ENCODE data around the gene TAS2R60. TPM values are rescaled to one million over a fixed set of nuclear protein-coding genes. Genes with fewer than 3 reads are reported as not detected.
"Not testable (repeated sequence)": the region's sequence is repeated elsewhere in the genome, so short reads cannot be mapped to it uniquely, and the experiment has no call there.

Gene TAS2R60
- total and polyA plus RNA-seq, 2 donors from 2014 or later, result not detected

- no peaks in the 10 kb centered on the region for H3K9me3 ChIP-seq (ENCODE audit: control insufficient read depth in 2 of 3, insufficient read depth in 1 of 3, low read length in 3 of 3)
- H3K4me1 ChIP-seq (ENCODE audit: control insufficient read depth in 2 of 3, insufficient read depth in 2 of 3, low read depth in 1 of 3, low read length in 3 of 3), result peaks cover 0 to 9% (median 7%) of the 10 kb centered on the region in 3 donors
- no peak overlapping the region for H3K27ac ChIP-seq (ENCODE audit: low read depth in 2 of 2, low read length in 2 of 2)
- TF ChIP-seq CTCF (IDR thresholded peaks at IDR 0.05; ENCODE audit: borderline replicate concordance, extremely low read depth, insufficient read depth), result no peak
- H3K27me3 ChIP-seq (ENCODE audit: control insufficient read depth, insufficient read depth, low read length), result no peaks in the 10 kb centered on the region
- FAIRE-seq (no peak), DNase-seq (no peak)
- intact Hi-C loops (cut with DNase I), result loop anchor here (10.0 kb wide), 1 partner anchor 178 kb away; no protein-coding TSS in a partner anchor
- no peaks in the 10 kb centered on the region for H3K36me3 ChIP-seq (ENCODE audit: control insufficient read depth in 2 of 3, insufficient read depth in 3 of 3, low read length in 3 of 3)
- no peak overlapping the region for H3K9ac ChIP-seq (ENCODE audit: low read length in 3 of 3)
- H3K4me3 ChIP-seq (ENCODE audit: low read length in 3 of 3), result no peak overlapping the region
Measured at GRCh38 chr7:143413123-143413522, 30.1 kb upstream of the TAS2R60 start.

- not testable (repeated sequence) for H3K27ac ChIP-seq (ENCODE audit: low read depth in 2 of 2, low read length in 2 of 2); H3K36me3 ChIP-seq (ENCODE audit: control insufficient read depth in 2 of 3, insufficient read depth in 3 of 3, low read length in 3 of 3); H3K27me3 ChIP-seq (ENCODE audit: control insufficient read depth, insufficient read depth, low read length); FAIRE-seq; H3K9ac ChIP-seq (ENCODE audit: low read length in 3 of 3); H3K9me3 ChIP-seq (ENCODE audit: control insufficient read depth in 2 of 3, insufficient read depth in 1 of 3, low read length in 3 of 3); H3K4me1 ChIP-seq (ENCODE audit: control insufficient read depth in 2 of 3, insufficient read depth in 2 of 3, low read depth in 1 of 3, low read length in 3 of 3); H3K4me3 ChIP-seq (ENCODE audit: low read length in 3 of 3); DNase-seq
- intact Hi-C loops (cut with DNase I), result loop anchor here (10.0 kb wide), 1 partner anchor 180 kb away; no protein-coding TSS in a partner anchor
Measured at GRCh38 chr7:143415209-143415608, 28.0 kb upstream of the TAS2R60 start.

- no peak overlapping the region for H3K9ac ChIP-seq (ENCODE audit: low read length in 3 of 3)
- no peaks in the 10 kb centered on the region for H3K9me3 ChIP-seq (ENCODE audit: control insufficient read depth in 2 of 3, insufficient read depth in 1 of 3, low read length in 3 of 3)
- H3K27ac ChIP-seq (ENCODE audit: low read depth in 2 of 2, low read length in 2 of 2), result no peak overlapping the region
- DNase-seq, result peak in 2 of 5 donors; percentile 67 to 70
- TF ChIP-seq CTCF (IDR thresholded peaks at IDR 0.05; ENCODE audit: borderline replicate concordance, extremely low read depth, insufficient read depth), result no peak
- peaks cover 0 to 2% (median 0%) of the 10 kb centered on the region in 3 donors for H3K4me1 ChIP-seq (ENCODE audit: control insufficient read depth in 2 of 3, insufficient read depth in 2 of 3, low read depth in 1 of 3, low read length in 3 of 3)
- no peaks in the 10 kb centered on the region for H3K27me3 ChIP-seq (ENCODE audit: control insufficient read depth, insufficient read depth, low read length)
- intact Hi-C loops (cut with DNase I), result loop anchor here (10.0 kb wide), 1 partner anchor 181 kb away; no protein-coding TSS in a partner anchor
- no peaks in the 10 kb centered on the region for H3K36me3 ChIP-seq (ENCODE audit: control insufficient read depth in 2 of 3, insufficient read depth in 3 of 3, low read length in 3 of 3)
- H3K4me3 ChIP-seq (ENCODE audit: low read length in 3 of 3), result peak overlapping the region in 1 of 3 donors; percentile 19
- FAIRE-seq, result no peak
Measured at GRCh38 chr7:143415742-143416397, 27.4 kb upstream of the TAS2R60 start.

- H3K27ac ChIP-seq (ENCODE audit: low read depth in 2 of 2, low read length in 2 of 2), result no peak overlapping the region
- DNase-seq, result peak in 2 of 5 donors; percentile 48 to 66
- intact Hi-C loops (cut with DNase I), result loop anchor here (10.0 kb wide), 1 partner anchor 182 kb away; no protein-coding TSS in a partner anchor
- peak overlapping the region in 1 of 3 donors; percentile 19 for H3K4me3 ChIP-seq (ENCODE audit: low read length in 3 of 3)
- H3K9me3 ChIP-seq (ENCODE audit: control insufficient read depth in 2 of 3, insufficient read depth in 1 of 3, low read length in 3 of 3), result no peaks in the 10 kb centered on the region
- peak; percentile 65 for TF ChIP-seq CTCF (IDR thresholded peaks at IDR 0.05; ENCODE audit: borderline replicate concordance, extremely low read depth, insufficient read depth)
- H3K9ac ChIP-seq (ENCODE audit: low read length in 3 of 3), result no peak overlapping the region
- H3K4me1 ChIP-seq (ENCODE audit: control insufficient read depth in 2 of 3, insufficient read depth in 2 of 3, low read depth in 1 of 3, low read length in 3 of 3), result peaks cover 0 to 2% (median 0%) of the 10 kb centered on the region in 3 donors
- H3K27me3 ChIP-seq (ENCODE audit: control insufficient read depth, insufficient read depth, low read length), result no peaks in the 10 kb centered on the region
- peak; percentile 80 for FAIRE-seq
- H3K36me3 ChIP-seq (ENCODE audit: control insufficient read depth in 2 of 3, insufficient read depth in 3 of 3, low read length in 3 of 3), result no peaks in the 10 kb centered on the region
Measured at GRCh38 chr7:143416565-143417149, 26.6 kb upstream of the TAS2R60 start.

Measured in kidney (tissue), 14 donors.